ENCODE measurements around the gene TBC1D3I.

Gene TBC1D3I

DNA sequence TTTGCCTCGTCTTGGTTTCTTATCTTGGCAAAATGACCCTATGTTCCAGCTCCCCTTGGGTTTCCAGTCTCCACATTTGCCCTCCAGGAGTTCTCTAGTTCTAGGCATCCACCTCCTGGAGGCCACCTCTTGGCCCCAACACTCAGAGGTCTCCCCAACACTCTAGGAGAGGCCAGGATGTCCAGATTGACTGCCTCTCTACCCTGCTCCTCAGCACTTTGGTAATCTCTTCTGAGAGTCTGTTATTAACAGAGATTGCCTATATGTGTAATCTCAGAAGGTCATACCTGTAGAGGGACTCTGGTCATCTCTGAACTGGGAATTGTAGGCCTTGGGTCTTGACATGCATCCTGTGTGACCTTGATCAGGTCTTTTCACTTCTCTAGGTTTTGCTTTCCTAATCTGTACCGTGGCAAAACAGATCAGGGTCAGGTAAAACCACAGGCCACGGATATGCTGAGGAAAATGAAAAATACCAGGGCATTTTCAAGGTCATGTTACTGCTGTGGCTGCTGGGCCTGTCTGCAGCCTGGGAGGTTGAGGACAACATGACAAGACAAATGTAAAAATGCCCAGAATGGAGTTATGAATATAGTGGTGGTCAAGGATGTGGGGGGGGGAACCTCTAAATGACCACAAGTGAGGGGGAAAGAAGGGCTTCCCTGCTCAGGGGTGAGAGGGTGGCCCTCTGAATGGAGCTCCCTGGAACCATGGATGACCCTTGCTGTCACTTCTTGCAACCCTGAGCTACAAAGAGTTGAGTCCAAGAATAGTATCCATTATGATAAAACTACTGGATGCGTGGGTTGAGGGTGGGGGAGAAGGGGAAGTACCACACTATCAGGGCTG, 58.5 kb downstream of the TBC1D3I start:
- no peak for DNase-seq

DNA sequence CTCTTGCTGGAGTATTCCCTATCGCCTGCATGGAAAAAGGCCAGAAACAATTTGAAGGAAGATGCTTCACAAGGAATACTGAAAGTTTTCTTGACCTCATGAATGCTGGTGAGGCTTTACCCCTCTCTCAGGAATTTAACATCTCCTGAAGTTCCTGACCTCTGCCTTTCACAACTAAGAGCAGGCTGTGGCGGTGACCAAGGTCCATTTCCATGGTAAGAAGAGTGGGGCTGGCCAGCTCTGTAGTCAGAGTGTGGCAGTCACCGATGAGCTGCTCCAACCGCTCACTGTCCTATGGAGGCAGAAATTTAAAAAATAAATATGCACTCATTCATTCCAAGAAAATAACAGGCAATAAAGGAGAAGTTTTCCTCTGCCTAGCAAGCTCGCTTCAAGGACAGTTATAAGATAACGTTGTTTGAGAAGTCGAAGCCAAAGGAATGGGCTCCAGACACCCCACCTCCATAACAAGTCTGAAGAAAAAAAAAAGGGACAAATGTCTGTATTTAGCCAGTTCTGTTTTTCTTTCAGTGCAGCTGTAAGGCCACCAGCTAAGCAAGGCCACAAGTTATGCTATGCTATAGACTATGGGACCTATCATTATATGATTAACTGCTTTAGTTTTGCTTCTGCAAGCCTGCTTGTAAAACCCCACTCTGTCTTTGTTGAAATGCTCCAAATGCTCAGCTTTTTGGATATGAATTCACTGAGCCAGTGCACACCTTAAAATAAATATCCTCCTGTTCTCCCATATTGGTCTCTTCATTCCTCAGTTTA, 59.5 kb downstream of the TBC1D3I start:
- DNase-seq: no peak
